ENCODE data around the gene SPAG7.

Gene SPAG7

GRCh38 chr17:4987767-4988567 is 20.4 kb upstream of the SPAG7 start:
- Mint-ChIP-seq H3K4me1 (ENCODE audit: low read depth) (peaks cover 33% of the 10 kb centered on the region), H3K4me3 (peak overlapping the region; percentile 94), H3K27me3 (ENCODE audit: low read depth) (no peaks in the 10 kb centered on the region), H3K36me3 (ENCODE audit: low read depth) (peaks cover 16% of the 10 kb centered on the region), H3K27ac (peak overlapping the region; percentile 85), H3K9me3 (no peaks in the 10 kb centered on the region)
- no peak for DNase-seq (ENCODE audit: low spot score)

- DNase-seq (ENCODE audit: low spot score), result peak; percentile 79
- peak within 1 kb of the TSS; percentile 94 for H3K4me3 Mint-ChIP-seq
- peaks cover 33% of the 10 kb centered on the region for H3K4me1 Mint-ChIP-seq (ENCODE audit: low read depth)
- H3K9me3 Mint-ChIP-seq, result no peaks in the 10 kb centered on the region
- peak within 1 kb of the TSS; percentile 85 for H3K27ac Mint-ChIP-seq
- no peaks in the 10 kb centered on the region for H3K27me3 Mint-ChIP-seq (ENCODE audit: low read depth)
- peaks cover 24% of the 10 kb centered on the region for H3K36me3 Mint-ChIP-seq (ENCODE audit: low read depth)
These were observed 19.5 kb upstream of the SPAG7 start, which contains the start of gene CAMTA2 for GRCh38 chr17:4986951-4987766. TSS of gene CAMTA2 (minus strand) at chr17:4987675. CDS start at chr17:4986222, 1,453 bp downstream.

GRCh38 chr17:4986403-4986802 is 18.8 kb upstream of the SPAG7 start:
- Mint-ChIP-seq H3K27me3 (ENCODE audit: low read depth) (no peaks in the 10 kb centered on the region), H3K9me3 (no peaks in the 10 kb centered on the region), H3K4me3 (peak overlapping the region; percentile 94), H3K36me3 (ENCODE audit: low read depth) (peaks cover 24% of the 10 kb centered on the region), H3K27ac (peak overlapping the region; percentile 85), H3K4me1 (ENCODE audit: low read depth) (peaks cover 33% of the 10 kb centered on the region)
- peak; percentile 24 for DNase-seq (ENCODE audit: low spot score)

- Mint-ChIP-seq H3K27ac (peak overlapping the region; percentile 39), H3K4me1 (ENCODE audit: low read depth) (peaks cover 30% of the 10 kb centered on the region), H3K36me3 (ENCODE audit: low read depth) (peaks cover 52% of the 10 kb centered on the region), H3K27me3 (ENCODE audit: low read depth) (no peaks in the 10 kb centered on the region), H3K9me3 (no peaks in the 10 kb centered on the region), H3K4me3 (no peak overlapping the region)
- no peak for DNase-seq (ENCODE audit: low spot score)
These were observed 14.7 kb upstream of the SPAG7 start for GRCh38 chr17:4982305-4982704.

- H3K27ac Mint-ChIP-seq, result peak overlapping the region; percentile 68
- DNase-seq (ENCODE audit: low spot score), result peak; percentile 29
- no peaks in the 10 kb centered on the region for H3K27me3 Mint-ChIP-seq (ENCODE audit: low read depth)
- H3K36me3 Mint-ChIP-seq (ENCODE audit: low read depth), result peaks cover 56% of the 10 kb centered on the region
- H3K9me3 Mint-ChIP-seq, result no peaks in the 10 kb centered on the region
- H3K4me3 Mint-ChIP-seq, result no peak overlapping the region
- H3K4me1 Mint-ChIP-seq (ENCODE audit: low read depth), result peaks cover 20% of the 10 kb centered on the region
These were observed 13.1 kb upstream of the SPAG7 start for GRCh38 chr17:4980644-4981216.

- H3K27me3 Mint-ChIP-seq (ENCODE audit: low read depth), result no peaks in the 10 kb centered on the region
- no peak overlapping the region for H3K4me3 Mint-ChIP-seq
- H3K36me3 Mint-ChIP-seq (ENCODE audit: low read depth), result peaks cover 67% of the 10 kb centered on the region
- no peak for DNase-seq (ENCODE audit: low spot score)
- no peak overlapping the region for H3K27ac Mint-ChIP-seq
- peaks cover 14% of the 10 kb centered on the region for H3K4me1 Mint-ChIP-seq (ENCODE audit: low read depth)
- H3K9me3 Mint-ChIP-seq, result no peaks in the 10 kb centered on the region
These were observed 11.1 kb upstream of the SPAG7 start for GRCh38 chr17:4978726-4979125.

- Mint-ChIP-seq H3K4me3 (no peak overlapping the region), H3K27me3 (ENCODE audit: low read depth) (no peaks in the 10 kb centered on the region), H3K36me3 (ENCODE audit: low read depth) (peaks cover 63% of the 10 kb centered on the region), H3K9me3 (no peaks in the 10 kb centered on the region), H3K4me1 (ENCODE audit: low read depth) (peaks cover 2% of the 10 kb centered on the region), H3K27ac (no peak overlapping the region)
- no peak for DNase-seq (ENCODE audit: low spot score)
These were observed 6.6 kb upstream of the SPAG7 start for GRCh38 chr17:4974115-4974670.

GRCh38 chr17:4973256-4974114 is 5.9 kb upstream of the SPAG7 start:
- H3K4me1 Mint-ChIP-seq (ENCODE audit: low read depth), result peaks cover 2% of the 10 kb centered on the region
- H3K27ac Mint-ChIP-seq, result peak overlapping the region; percentile 43
- peaks cover 59% of the 10 kb centered on the region for H3K36me3 Mint-ChIP-seq (ENCODE audit: low read depth)
- no peak for DNase-seq (ENCODE audit: low spot score)
- H3K9me3 Mint-ChIP-seq, result no peaks in the 10 kb centered on the region
- H3K4me3 Mint-ChIP-seq, result no peak overlapping the region
- no peaks in the 10 kb centered on the region for H3K27me3 Mint-ChIP-seq (ENCODE audit: low read depth)

- Mint-ChIP-seq H3K4me3 (no peak overlapping the region), H3K36me3 (ENCODE audit: low read depth) (peaks cover 53% of the 10 kb centered on the region), H3K9me3 (no peaks in the 10 kb centered on the region), H3K27ac (no peak overlapping the region), H3K4me1 (ENCODE audit: low read depth) (peaks cover 2% of the 10 kb centered on the region), H3K27me3 (ENCODE audit: low read depth) (no peaks in the 10 kb centered on the region)
- no peak for DNase-seq (ENCODE audit: low spot score)
These were observed 5.1 kb upstream of the SPAG7 start for GRCh38 chr17:4972752-4973151.

- H3K4me3 Mint-ChIP-seq, result no peak overlapping the region
- H3K36me3 Mint-ChIP-seq (ENCODE audit: low read depth), result peaks cover 50% of the 10 kb centered on the region
- no peaks in the 10 kb centered on the region for H3K9me3 Mint-ChIP-seq
- peaks cover 2% of the 10 kb centered on the region for H3K4me1 Mint-ChIP-seq (ENCODE audit: low read depth)
- no peak overlapping the region for H3K27ac Mint-ChIP-seq
- DNase-seq (ENCODE audit: low spot score), result no peak
- no peaks in the 10 kb centered on the region for H3K27me3 Mint-ChIP-seq (ENCODE audit: low read depth)
These were observed 4.7 kb upstream of the SPAG7 start for GRCh38 chr17:4972322-4972721.

GRCh38 chr17:4971826-4972225 is 4.2 kb upstream of the SPAG7 start:
- Mint-ChIP-seq H3K4me3 (no peak overlapping the region), H3K9me3 (no peaks in the 10 kb centered on the region), H3K36me3 (ENCODE audit: low read depth) (peaks cover 45% of the 10 kb centered on the region), H3K27me3 (ENCODE audit: low read depth) (no peaks in the 10 kb centered on the region), H3K27ac (no peak overlapping the region), H3K4me1 (ENCODE audit: low read depth) (peaks cover 2% of the 10 kb centered on the region)
- DNase-seq (ENCODE audit: low spot score), result no peak

GRCh38 chr17:4970273-4970672 is 2.7 kb upstream of the SPAG7 start:
- no peaks in the 10 kb centered on the region for H3K27me3 Mint-ChIP-seq (ENCODE audit: low read depth)
- H3K4me1 Mint-ChIP-seq (ENCODE audit: low read depth), result peaks cover 6% of the 10 kb centered on the region
- H3K9me3 Mint-ChIP-seq, result no peaks in the 10 kb centered on the region
- H3K4me3 Mint-ChIP-seq, result peak overlapping the region; percentile 23
- no peak for DNase-seq (ENCODE audit: low spot score)
- H3K27ac Mint-ChIP-seq, result peak overlapping the region; percentile 67
- H3K36me3 Mint-ChIP-seq (ENCODE audit: low read depth), result peaks cover 47% of the 10 kb centered on the region

- H3K27ac Mint-ChIP-seq, result no peak overlapping the region
- H3K4me3 Mint-ChIP-seq, result no peak overlapping the region
- H3K27me3 Mint-ChIP-seq (ENCODE audit: low read depth), result no peaks in the 10 kb centered on the region
- H3K4me1 Mint-ChIP-seq (ENCODE audit: low read depth), result peaks cover 6% of the 10 kb centered on the region
- no peaks in the 10 kb centered on the region for H3K9me3 Mint-ChIP-seq
- DNase-seq (ENCODE audit: low spot score), result peak; percentile 69
- H3K36me3 Mint-ChIP-seq (ENCODE audit: low read depth), result peaks cover 43% of the 10 kb centered on the region
These were observed 2.0 kb upstream of the SPAG7 start for GRCh38 chr17:4969551-4970173.

Measured in T-helper 2 cell treated with Interferon-gamma antibody and Interleukin-4, amounts not matched to agents 5 μg/mL and 100 μg/mL, for 36 hours (primary cell).